NCI-H69 (cell line): ENCODE data around the gene ARPC4.
A peak's percentile ranks its signal among the peaks of the same experiment; 100 is the strongest.

Experiments
- DNase-seq: peaks from one replicate; lab custom pipeline; 2025; lab: John Stamatoyannopoulos, UW

ARPC4 gene

GRCh38 chr3:9793161-9793781 is 389 bp downstream of the ARPC4 start:
- peak; percentile 47 for DNase-seq

GRCh38 chr3:9794400-9794799 is 1.5 kb downstream of the ARPC4 start:
- no peak for DNase-seq

- DNase-seq, result no peak
These were observed 2.3 kb downstream of the ARPC4 start for GRCh38 chr3:9795207-9795606.

- DNase-seq, result no peak
These were observed 4.5 kb downstream of the ARPC4 start for GRCh38 chr3:9797196-9797945.

GRCh38 chr3:9800529-9800928 is 7.6 kb downstream of the ARPC4 start:
- DNase-seq, result no peak

- no peak for DNase-seq
These were observed 10.6 kb downstream of the ARPC4 start for GRCh38 chr3:9803494-9803893.

GRCh38 chr3:9804996-9805395 is 12.1 kb downstream of the ARPC4 start:
- no peak for DNase-seq

- no peak for DNase-seq
These were observed 13.3 kb downstream of the ARPC4 start for GRCh38 chr3:9806137-9806536.

- peak; percentile 92 for DNase-seq
These were observed 14.1 kb downstream of the ARPC4 start for GRCh38 chr3:9806688-9807589.

GRCh38 chr3:9807981-9808344 is 15.1 kb downstream of the ARPC4 start:
- DNase-seq, result no peak

- peak; percentile 69 for DNase-seq
These were observed 15.6 kb downstream of the ARPC4 start for GRCh38 chr3:9808345-9809037.

GRCh38 chr3:9809239-9809614 is 16.3 kb downstream of the ARPC4 start:
- peak; percentile 26 for DNase-seq

- peak; percentile 83 for DNase-seq
These were observed 16.9 kb downstream of the ARPC4 start, which contains the start of gene TTLL3 for GRCh38 chr3:9809615-9810432. Gene TTLL3 (plus strand): TSS chr3:9810262. CDS start chr3:9810662, 400 bp downstream.

- DNase-seq, result no peak
These were observed 17.5 kb downstream of the ARPC4 start for GRCh38 chr3:9810433-9810770.

- DNase-seq, result no peak
These were observed 18.0 kb downstream of the ARPC4 start for GRCh38 chr3:9810846-9811245.

- no peak for DNase-seq
These were observed 20.1 kb downstream of the ARPC4 start for GRCh38 chr3:9812870-9813483.

GRCh38 chr3:9815986-9816385 is 23.1 kb downstream of the ARPC4 start:
- DNase-seq, result no peak

- no peak for DNase-seq
These were observed 24.6 kb downstream of the ARPC4 start for GRCh38 chr3:9817436-9817835.

GRCh38 chr3:9818666-9819335 is 25.9 kb downstream of the ARPC4 start:
- DNase-seq, result no peak

GRCh38 chr3:9820543-9820942 is 27.7 kb downstream of the ARPC4 start:
- no peak for DNase-seq
